Type B pancreatic cell (in vitro differentiated cells): Measurements from ENCODE around the gene OLIG2. TPM values are rescaled to one million over a fixed set of nuclear protein-coding genes. Genes with fewer than 3 reads are reported as not detected.

Experiments used
- DNase-seq: peaks from one replicate; pipeline ENCODE4 v3.0.0; 2021; ENCODE audit warnings: mixed read lengths; ENCODE audit not compliant: unreplicated experiment; ENCODE audit errors: extremely low spot score
- H3K27ac Mint-ChIP-seq: 2 replicates; pipeline ENCODE4 v1.8.0; 2021; ENCODE audit warnings: mild to moderate bottlenecking, mixed read lengths
- H3K27me3 Mint-ChIP-seq: 2 replicates; pipeline ENCODE4 v1.8.0; 2021; ENCODE audit warnings: mixed read lengths
- H3K36me3 Mint-ChIP-seq: 2 replicates; pipeline ENCODE4 v1.8.0; 2021; ENCODE audit warnings: mixed read lengths
- H3K4me1 Mint-ChIP-seq: one replicate; pipeline ENCODE4 v1.8.0; 2021; ENCODE audit warnings: mixed read lengths; ENCODE audit not compliant: unreplicated experiment
- H3K4me3 Mint-ChIP-seq: 2 replicates; pipeline ENCODE4 v1.8.0; 2021; ENCODE audit warnings: mild to moderate bottlenecking, mixed read lengths
- H3K9me3 Mint-ChIP-seq: 2 replicates; pipeline ENCODE4 v1.8.0; 2021; ENCODE audit warnings: mixed read lengths
- CTCF ChIP-seq: fragments of 200-600 bp; sonication (generic); conservative IDR thresholded peaks from 2 replicates; pipeline ENCODE4 v1.5.0; 2021; ENCODE audit warnings: antibody characterized with exemption, mild to moderate bottlenecking
- total RNA-seq: library from RNA; stranded (reverse); gene quantifications from 2 replicates; pipeline ENCODE4 v1.2.1, GENCODE V29; 2021; ENCODE audit warnings: low replicate concordance

OLIG2 gene
- total RNA-seq, 1 donor from 2014 or later, result 1.4 TPM

- no peak for TF ChIP-seq CTCF
- peaks cover 78% of the 10 kb centered on the region for H3K27me3 Mint-ChIP-seq
- H3K36me3 Mint-ChIP-seq, result no peaks in the 10 kb centered on the region
- no peaks in the 10 kb centered on the region for H3K9me3 Mint-ChIP-seq
- H3K4me3 Mint-ChIP-seq, result no peak overlapping the region
- DNase-seq, result no peak
- H3K4me1 Mint-ChIP-seq, result no peaks in the 10 kb centered on the region
- no peak overlapping the region for H3K27ac Mint-ChIP-seq
Observed at GRCh38 chr21:33042812-33043211, 17.1 kb downstream of the OLIG2 start.

GRCh38 chr21:33046455-33046854, 20.7 kb downstream of the OLIG2 start:
- H3K27ac Mint-ChIP-seq, result no peak overlapping the region
- no peak overlapping the region for H3K4me3 Mint-ChIP-seq
- no peaks in the 10 kb centered on the region for H3K9me3 Mint-ChIP-seq
- peaks cover 78% of the 10 kb centered on the region for H3K27me3 Mint-ChIP-seq
- DNase-seq, result no peak
- no peak for TF ChIP-seq CTCF
- H3K4me1 Mint-ChIP-seq, result no peaks in the 10 kb centered on the region
- H3K36me3 Mint-ChIP-seq, result no peaks in the 10 kb centered on the region

GRCh38 chr21:33047231-33047630, 21.5 kb downstream of the OLIG2 start:
- Mint-ChIP-seq H3K4me3 (no peak overlapping the region), H3K4me1 (no peaks in the 10 kb centered on the region), H3K9me3 (no peaks in the 10 kb centered on the region), H3K27me3 (peaks cover 78% of the 10 kb centered on the region), H3K36me3 (no peaks in the 10 kb centered on the region), H3K27ac (no peak overlapping the region)
- no peak for TF ChIP-seq CTCF
- no peak for DNase-seq

GRCh38 chr21:33051925-33052324, 26.2 kb downstream of the OLIG2 start:
- no peaks in the 10 kb centered on the region for H3K36me3 Mint-ChIP-seq
- no peaks in the 10 kb centered on the region for H3K4me1 Mint-ChIP-seq
- peaks cover 61% of the 10 kb centered on the region for H3K27me3 Mint-ChIP-seq
- no peak for TF ChIP-seq CTCF
- H3K4me3 Mint-ChIP-seq, result no peak overlapping the region
- H3K27ac Mint-ChIP-seq, result no peak overlapping the region
- H3K9me3 Mint-ChIP-seq, result no peaks in the 10 kb centered on the region
- DNase-seq, result no peak

- Mint-ChIP-seq H3K27me3 (peaks cover 55% of the 10 kb centered on the region), H3K4me3 (no peak overlapping the region), H3K9me3 (no peaks in the 10 kb centered on the region), H3K27ac (no peak overlapping the region), H3K4me1 (peaks cover 2% of the 10 kb centered on the region), H3K36me3 (no peaks in the 10 kb centered on the region)
- DNase-seq, result no peak
- no peak for TF ChIP-seq CTCF
Observed at GRCh38 chr21:33053951-33054350, 28.2 kb downstream of the OLIG2 start.

GRCh38 chr21:33055991-33056390, 30.3 kb downstream of the OLIG2 start:
- no peak for DNase-seq
- H3K9me3 Mint-ChIP-seq, result no peaks in the 10 kb centered on the region
- no peak for TF ChIP-seq CTCF

More at GRCh38 chr21:33055991-33056390, 30.3 kb downstream of the OLIG2 start:
- Mint-ChIP-seq H3K27ac (no peak overlapping the region), H3K4me3 (no peak overlapping the region), H3K36me3 (no peaks in the 10 kb centered on the region), H3K27me3 (peaks cover 59% of the 10 kb centered on the region), H3K4me1 (peaks cover 4% of the 10 kb centered on the region)
